ENCODE results near the gene FAAP100.

FAAP100 gene

DNA sequence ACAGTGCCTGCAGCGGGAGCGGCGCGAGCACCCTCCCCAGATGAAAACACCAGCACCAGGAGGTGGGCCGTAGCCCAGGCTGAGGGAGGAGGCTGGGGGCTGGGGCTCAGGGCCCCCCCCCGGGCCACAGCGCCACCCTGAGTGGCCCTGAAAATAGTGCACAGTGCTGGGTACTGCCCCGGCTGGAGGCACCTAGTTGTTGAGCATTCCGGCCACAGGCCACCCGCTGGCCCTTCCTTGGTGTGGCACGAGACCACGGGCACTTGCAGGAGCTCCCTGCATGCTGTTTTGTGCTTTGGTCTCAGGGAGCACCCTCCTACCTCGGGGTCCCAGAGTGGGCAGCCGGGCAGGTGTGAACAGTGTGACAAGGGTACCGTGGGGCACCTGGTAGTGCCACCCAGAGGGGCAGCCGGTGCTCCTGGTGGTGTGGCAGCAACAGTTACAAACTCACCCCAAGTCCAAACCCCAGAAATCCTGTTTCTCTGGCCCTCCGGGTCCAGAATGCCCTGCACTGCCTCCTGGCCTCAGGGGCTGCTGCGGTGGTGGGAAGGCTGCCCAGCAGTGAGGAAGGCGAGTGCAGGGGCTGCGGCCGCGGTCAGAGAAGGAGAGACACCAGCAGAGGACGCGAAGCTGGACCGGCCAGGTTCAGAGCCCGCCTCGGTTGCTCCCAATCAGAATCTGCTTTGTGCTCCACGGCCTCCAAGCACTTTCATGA is 12.0 kb downstream of the FAAP100 start:
- TF ChIP-seq, protein P1, sequence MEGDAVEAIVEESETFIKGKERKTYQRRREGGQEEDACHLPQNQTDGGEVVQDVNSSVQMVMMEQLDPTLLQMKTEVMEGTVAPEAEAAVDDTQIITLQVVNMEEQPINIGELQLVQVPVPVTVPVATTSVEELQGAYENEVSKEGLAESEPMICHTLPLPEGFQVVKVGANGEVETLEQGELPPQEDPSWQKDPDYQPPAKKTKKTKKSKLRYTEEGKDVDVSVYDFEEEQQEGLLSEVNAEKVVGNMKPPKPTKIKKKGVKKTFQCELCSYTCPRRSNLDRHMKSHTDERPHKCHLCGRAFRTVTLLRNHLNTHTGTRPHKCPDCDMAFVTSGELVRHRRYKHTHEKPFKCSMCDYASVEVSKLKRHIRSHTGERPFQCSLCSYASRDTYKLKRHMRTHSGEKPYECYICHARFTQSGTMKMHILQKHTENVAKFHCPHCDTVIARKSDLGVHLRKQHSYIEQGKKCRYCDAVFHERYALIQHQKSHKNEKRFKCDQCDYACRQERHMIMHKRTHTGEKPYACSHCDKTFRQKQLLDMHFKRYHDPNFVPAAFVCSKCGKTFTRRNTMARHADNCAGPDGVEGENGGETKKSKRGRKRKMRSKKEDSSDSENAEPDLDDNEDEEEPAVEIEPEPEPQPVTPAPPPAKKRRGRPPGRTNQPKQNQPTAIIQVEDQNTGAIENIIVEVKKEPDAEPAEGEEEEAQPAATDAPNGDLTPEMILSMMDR (conservative IDR thresholded peaks at IDR 0.05; ENCODE audit: control insufficient read depth, insufficient read depth, low read depth, low read length): no peak
- no peak overlapping the region for H3K4me3 ChIP-seq (ENCODE audit: control insufficient read depth, low read depth, low read length)
- DNase-seq (ENCODE audit: low read depth): no peak

DNA sequence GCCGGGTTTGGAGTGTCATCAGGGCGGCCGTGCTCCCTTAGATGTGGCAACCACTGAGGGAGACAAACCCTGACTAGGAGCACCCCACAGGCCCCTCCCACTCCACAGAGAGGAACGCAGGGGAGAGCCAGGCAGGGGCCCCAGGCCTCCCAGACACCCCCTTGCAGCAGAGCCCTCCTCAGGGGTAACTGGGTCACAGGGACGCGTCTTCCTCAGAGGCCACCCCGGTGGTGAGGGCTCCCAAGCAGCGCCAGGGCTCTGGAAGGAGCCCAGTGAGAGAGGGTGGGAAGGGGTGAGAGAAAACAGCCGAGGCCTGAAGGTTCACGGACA is 12.6 kb downstream of the FAAP100 start:
- TF ChIP-seq, protein P1 (conservative IDR thresholded peaks at IDR 0.05; ENCODE audit: control insufficient read depth, insufficient read depth, low read depth, low read length): no peak
- no peak for DNase-seq (ENCODE audit: low read depth)

GRCh38 chr17:81538651-81539570 is 13.2 kb downstream of the FAAP100 start:
- H3K4me3 ChIP-seq (ENCODE audit: control insufficient read depth, low read depth, low read length): no peak overlapping the region
- DNase-seq (ENCODE audit: low read depth): no peak
- TF ChIP-seq, protein P1 (conservative IDR thresholded peaks at IDR 0.05; ENCODE audit: control insufficient read depth, insufficient read depth, low read depth, low read length): no peak

More for the DNA sequence above, 12.6 kb downstream of the FAAP100 start:
- no peak overlapping the region for H3K4me3 ChIP-seq (ENCODE audit: control insufficient read depth, low read depth, low read length)

- no peak for DNase-seq (ENCODE audit: low read depth)
- TF ChIP-seq, protein P1 (conservative IDR thresholded peaks at IDR 0.05; ENCODE audit: control insufficient read depth, insufficient read depth, low read depth, low read length): no peak
- no peak overlapping the region for H3K4me3 ChIP-seq (ENCODE audit: control insufficient read depth, low read depth, low read length)
Measured at GRCh38 chr17:81537856-81538555, 14.1 kb downstream of the FAAP100 start.

GRCh38 chr17:81537343-81537855 is 14.8 kb downstream of the FAAP100 start:
- no peak for DNase-seq (ENCODE audit: low read depth)
- no peak overlapping the region for H3K4me3 ChIP-seq (ENCODE audit: control insufficient read depth, low read depth, low read length)
- TF ChIP-seq, protein P1 (conservative IDR thresholded peaks at IDR 0.05; ENCODE audit: control insufficient read depth, insufficient read depth, low read depth, low read length): peak; percentile 34
